GM04503 (cell line): ENCODE measurements around the gene KRABD2.
"Not testable (repeated sequence)": the region's sequence is repeated elsewhere in the genome, so short reads cannot be mapped to it uniquely, and the experiment has no call there.

Experiments
- DNase-seq: peaks from one replicate; pipeline ENCODE4 v3.0.0-alpha.2; 2012; ENCODE audit warnings: low read depth

Gene KRABD2

DNA sequence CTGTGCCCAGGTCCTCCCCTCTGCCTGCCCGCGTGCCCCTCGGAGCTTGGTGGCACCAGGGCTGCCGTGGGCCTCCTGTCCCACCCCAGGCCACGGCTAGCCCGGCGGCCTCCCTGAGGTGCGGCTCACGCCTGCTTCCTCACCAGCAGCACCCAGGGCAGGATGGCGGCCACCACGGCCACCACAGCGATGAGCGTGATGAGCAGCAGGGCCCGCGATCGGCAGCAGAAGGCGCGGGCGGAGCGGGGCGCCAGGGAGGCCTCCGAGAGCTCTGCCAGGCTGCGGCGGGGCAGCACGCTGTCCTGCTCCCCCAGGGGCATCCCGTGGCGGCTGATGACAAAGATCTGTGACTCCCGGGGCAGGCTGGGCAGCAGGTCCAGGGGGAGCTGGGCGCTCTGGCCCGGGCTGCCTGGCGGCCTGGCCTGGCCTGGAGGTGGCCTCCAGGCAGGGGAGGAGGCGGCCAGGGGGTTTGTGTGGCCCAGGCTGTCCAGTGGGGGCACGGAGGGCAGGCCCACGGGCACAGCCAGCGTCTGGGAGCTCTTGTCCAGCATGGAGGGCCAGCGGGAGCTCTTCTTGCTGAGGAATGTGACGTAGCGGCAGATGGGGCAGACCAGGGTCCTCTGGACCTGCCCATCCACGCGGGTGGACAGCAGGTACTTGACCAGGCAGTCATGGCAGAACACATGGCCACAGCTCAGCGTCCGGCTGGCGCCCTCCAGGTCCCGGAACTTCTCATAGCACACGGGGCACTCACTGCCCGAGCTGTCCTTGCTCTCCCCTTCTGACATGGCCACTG lies 16.4 kb upstream of the KRABD2 start:
- no peak for DNase-seq

DNA sequence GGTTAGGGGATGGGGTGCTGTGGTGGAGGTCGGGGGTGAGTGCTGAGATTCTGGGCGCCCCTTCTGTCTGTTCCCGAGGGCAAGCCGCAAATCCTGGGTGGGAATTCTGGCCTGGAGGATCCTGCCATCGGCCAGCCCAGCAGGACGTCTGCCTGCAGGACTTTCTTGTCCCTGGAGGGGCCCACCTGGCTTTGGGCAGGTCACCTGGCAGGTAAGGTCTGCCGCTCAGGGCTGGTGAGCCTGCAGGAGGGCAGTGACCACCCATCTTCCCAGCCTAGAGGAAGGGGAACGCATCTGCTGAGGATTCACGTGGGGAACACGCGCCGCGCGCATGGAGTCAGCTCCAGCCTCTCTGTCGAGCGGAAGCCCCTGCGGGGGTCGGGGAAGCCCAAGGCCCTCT lies 15.8 kb upstream of the KRABD2 start:
- DNase-seq: no peak

DNA sequence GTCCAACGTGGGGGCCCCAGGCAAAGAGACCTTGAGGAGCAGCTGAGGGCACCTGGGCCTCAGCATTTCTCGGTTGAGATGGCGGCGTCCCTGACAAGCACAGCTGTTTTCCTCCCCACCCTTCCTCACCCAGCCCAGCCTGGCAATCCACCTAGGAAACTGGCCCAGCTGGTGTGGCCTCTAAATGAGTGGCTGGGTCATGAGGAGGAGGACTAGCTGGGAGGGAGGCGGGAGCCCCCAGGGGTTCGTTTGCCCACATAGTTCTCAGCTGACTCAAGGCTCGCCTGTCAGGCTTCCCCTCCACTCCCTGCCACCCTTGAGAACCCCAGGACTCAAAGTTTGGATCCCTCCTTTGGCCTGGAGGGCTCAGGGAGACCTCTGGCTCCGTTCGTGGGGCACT lies 15.2 kb upstream of the KRABD2 start:
- DNase-seq: no peak

DNA sequence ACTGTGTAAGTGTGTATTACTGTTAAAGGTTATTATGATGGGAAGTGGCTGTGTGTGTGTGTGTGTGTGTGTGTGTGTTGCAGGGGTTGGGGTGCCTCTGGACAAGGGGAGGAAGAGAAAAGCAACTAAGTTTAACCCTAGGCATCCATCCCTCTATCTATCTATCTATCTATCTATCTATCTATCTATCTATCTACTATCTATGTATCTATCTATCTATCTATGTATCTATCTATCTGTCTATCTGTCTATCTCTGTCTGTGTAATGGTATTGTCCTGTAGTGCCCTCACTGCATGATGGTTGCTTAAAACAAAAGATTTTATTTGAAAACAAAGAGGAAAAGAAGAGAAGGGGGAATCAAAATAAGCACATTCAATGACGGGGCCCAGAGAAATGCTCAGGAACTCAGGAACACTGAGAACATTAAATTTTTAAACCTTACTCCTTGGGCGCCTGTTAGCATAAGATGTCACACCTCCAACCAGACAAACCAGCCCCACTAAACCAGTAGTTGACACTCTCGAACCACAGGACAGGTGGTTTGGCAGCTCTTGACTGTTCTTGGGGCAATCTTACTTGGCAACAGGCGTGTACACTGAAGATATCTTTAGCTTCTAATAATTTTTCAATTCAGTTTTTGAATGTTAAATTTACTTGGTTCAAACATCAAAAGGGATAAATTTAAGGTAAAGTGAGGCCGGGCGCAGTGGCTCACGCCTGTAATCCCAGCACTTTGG lies 11.6 kb upstream of the KRABD2 start:
- DNase-seq: no peak

DNA sequence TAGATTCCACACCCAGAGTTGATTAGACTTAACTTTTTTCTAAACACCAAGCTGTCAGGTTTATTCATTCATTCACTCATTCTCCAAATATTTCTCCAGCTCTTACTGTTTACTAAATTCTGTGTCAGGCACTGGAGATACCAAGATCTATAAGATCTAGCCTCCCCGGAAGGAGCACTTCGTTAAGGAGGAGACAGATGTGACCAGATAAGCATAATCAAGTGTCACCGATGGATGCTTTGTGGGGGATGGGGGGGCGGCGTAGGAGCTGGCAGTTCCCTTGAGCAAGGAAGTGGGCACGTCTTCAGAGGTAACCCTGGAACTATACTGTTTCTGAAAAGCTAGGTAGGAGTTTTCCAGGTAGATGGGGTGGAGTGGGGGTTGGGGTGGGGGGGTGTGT lies 10.3 kb upstream of the KRABD2 start:
- DNase-seq: no peak

DNA sequence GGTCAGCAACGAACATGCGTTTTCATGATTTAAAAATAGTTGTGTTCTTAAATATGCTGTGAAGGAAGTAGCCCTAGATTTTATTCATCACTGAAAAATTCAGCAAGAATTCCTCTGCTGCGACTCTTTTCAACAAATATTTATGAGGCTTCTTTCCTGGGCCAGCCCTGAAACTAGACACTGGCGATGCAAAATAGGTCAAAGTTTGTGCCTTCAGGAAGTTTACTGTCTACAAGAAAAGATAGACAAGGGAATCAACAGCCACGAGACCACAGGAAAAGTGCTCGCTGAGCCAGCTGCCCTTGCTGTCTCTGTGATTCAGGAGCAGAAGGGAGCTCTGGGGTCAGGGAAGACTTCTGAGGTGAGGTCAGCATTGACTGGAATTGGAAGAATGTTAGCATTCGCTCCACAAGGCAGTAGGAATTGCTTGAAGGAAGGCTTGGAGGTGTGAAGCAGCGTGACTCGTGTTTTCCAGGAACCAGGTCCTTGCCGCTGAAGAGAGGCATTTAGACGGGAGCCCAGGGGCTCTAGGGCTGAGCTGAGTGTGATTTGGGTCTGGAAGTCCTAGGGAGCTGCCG lies 8.4 kb upstream of the KRABD2 start:
- DNase-seq: peak; percentile 92

GRCh38 chr17:8383143-8383822 lies 6.8 kb upstream of the KRABD2 start, which contains the start of gene RPL26:
Gene RPL26, minus strand, starts transcription at chr17:8383193. Its CDS starts 883 bp downstream, at chr17:8382310.
- DNase-seq: peak; percentile 84

GRCh38 chr17:8382880-8383142 lies 6.3 kb upstream of the KRABD2 start:
- DNase-seq: no peak

DNA sequence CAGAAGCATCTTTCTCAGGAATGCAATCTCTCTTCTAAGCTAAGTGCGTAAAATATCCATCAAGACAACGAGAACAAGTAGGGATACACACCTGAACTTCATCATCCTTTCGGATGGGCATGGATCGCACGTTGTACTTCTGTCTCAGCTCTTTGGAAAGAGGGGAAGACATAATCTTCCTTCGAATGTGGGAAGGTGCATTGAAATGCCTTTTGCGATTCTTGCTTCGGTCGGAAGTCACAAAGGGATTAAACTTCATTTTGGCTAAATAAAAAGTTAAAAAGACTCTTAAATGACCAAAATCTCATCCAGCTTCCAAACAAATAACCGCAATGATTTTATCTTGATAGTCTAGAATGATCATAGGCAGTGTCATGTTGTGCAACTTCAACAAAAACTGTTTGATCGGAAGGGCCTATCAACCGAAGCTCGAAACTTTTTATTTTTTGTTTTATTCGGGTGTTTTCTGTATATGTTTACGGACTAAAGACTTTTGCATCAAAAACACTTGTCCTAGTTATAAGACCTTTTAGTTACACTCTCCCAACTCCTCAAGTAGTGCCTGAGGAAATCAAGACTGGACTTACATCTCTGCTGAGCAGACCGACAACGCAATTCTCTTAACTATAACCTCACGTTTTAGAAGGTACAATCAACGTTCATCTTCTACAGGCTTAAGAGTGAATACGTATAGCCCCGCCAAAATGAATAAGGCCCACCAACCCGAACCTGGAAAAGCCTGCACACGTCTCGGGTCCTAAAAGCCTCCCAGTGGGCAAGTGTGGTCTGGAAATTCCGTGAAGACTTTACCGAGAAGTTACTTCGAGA lies 5.8 kb upstream of the KRABD2 start:
- no peak for DNase-seq

DNA sequence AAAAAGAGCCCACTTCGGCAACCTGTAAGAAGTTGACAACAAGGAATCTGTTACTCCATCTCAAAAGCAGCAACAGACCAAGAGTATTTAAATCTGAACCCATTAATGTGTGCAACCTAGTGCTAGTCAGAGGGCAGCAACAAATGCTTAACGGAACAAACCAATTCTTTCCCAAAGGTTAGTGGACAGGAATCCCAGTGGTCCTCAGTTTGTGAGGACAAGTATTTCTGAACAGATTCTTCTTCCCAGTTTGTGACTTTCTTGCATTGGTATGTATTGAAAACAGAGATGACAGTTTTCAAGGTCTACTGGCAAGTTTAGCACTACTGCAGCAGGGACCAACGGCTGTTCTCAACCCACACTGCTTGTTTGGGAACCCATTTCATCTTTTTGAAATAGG lies 3.5 kb upstream of the KRABD2 start:
- no peak for DNase-seq

GRCh38 chr17:8378117-8378516 lies 1.6 kb upstream of the KRABD2 start:
- DNase-seq: not testable (repeated sequence)

- DNase-seq: no peak
These were observed 918 bp upstream of the KRABD2 start for GRCh38 chr17:8377422-8377821.

GRCh38 chr17:8375738-8376259 lies 705 bp downstream of the KRABD2 start:
- DNase-seq: no peak

- DNase-seq: not testable (repeated sequence)
These were observed 2.6 kb downstream of the KRABD2 start for GRCh38 chr17:8373856-8374255.

- DNase-seq: no peak
These were observed 4.1 kb downstream of the KRABD2 start for GRCh38 chr17:8372422-8372821.

GRCh38 chr17:8371786-8372185 lies 4.7 kb downstream of the KRABD2 start:
- no peak for DNase-seq

DNA sequence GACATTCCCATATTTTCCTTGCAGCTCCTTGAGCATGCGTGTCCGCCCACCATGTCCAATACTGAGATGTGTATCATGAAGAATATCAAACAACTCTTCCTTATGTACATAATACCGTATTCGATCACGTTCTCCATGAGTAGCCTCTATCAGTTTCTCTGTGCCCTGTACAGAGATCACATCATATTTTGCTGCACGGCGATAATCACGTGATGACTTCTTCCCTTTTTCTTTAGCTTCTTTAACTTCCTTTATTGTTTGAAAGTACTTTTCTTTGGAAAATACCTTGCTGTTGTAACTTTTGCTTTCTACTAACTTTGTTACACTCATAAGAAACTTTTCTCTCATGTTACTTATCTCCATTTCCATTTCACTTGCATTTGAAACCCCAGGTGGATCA lies 6.6 kb downstream of the KRABD2 start:
- no peak for DNase-seq

GRCh38 chr17:8368193-8368592 lies 8.3 kb downstream of the KRABD2 start:
- DNase-seq: no peak

DNA sequence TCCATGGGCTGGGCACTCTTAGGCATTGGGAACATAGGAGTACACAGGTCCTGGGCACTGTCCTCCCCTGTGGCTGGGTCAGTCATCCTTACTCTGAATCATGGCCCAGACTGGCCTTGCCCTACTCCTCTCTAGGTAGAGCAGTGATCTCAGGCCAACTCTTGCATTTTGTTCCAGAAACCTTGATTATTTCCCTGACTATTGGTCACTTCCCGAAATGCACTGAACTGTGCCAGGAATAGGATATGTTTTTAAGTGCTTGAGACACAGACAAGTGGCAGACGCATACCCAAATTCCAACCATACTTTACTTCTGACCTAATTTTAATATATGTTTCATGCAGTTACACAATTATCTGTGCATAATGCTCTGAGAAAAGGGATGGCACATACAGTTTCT lies 10.3 kb downstream of the KRABD2 start:
- DNase-seq: no peak

DNA sequence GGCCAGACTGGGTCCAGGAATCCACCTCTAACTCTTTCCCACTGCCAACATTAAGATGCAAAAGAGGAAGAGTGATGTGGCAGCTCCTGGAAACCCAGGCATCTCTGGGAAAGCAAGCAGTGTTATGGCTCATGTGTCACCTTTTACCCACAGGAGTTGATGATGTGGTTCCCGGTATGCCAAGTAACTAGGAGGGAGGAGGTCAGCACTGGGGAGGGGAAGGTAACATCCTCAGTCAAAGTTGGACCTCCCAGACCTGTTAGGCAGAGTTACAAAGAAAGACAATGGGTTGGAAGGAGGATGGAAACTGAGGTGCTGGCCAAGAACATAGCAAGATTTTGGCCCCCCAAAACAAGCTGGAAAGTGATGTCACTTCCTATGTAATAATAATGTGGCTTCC lies 11.4 kb downstream of the KRABD2 start:
- no peak for DNase-seq

DNA sequence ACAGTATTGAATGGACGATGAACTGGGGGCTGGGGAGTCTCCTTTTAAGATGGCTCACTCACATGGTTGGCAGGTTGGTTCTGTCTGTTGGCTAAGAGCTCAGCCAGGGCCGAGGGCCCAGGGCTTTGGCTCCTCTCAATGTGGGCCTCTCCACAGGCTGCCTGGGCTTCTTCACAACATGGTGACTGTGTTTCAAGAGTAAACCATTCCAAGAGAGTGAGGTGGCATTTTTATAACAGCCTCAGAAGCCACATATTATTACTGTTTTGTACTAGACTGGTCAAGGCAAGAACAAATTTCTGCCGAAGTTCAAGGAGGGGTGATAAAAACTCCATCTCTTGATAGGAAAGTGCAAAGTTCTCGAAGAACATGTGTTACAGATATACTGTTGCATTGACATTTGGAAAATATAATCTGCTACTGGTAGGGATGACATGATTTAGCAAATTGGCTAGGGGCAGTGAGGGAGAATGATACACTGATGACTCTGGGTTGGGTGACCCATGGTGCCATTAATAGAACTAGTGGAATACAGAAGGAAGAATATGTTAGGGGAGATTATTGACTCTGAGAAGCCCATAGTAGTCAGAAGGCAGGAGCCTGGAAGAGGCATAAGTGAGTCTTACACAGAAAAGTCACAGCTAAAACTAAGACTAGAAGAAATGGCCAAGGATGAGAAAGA lies 13.7 kb downstream of the KRABD2 start:
- no peak for DNase-seq
